ENCODE data around the gene ABCC8. TPM values are rescaled to one million over a fixed set of nuclear protein-coding genes. Genes with fewer than 3 reads are reported as not detected.

ABCC8 gene
- total RNA-seq: 4.9 TPM
- long read RNA-seq, partial matches to known transcripts: 4 of 8 reads
- long read RNA-seq, other reads (novel, unspliced or antisense): 4 of 8 reads

DNA sequence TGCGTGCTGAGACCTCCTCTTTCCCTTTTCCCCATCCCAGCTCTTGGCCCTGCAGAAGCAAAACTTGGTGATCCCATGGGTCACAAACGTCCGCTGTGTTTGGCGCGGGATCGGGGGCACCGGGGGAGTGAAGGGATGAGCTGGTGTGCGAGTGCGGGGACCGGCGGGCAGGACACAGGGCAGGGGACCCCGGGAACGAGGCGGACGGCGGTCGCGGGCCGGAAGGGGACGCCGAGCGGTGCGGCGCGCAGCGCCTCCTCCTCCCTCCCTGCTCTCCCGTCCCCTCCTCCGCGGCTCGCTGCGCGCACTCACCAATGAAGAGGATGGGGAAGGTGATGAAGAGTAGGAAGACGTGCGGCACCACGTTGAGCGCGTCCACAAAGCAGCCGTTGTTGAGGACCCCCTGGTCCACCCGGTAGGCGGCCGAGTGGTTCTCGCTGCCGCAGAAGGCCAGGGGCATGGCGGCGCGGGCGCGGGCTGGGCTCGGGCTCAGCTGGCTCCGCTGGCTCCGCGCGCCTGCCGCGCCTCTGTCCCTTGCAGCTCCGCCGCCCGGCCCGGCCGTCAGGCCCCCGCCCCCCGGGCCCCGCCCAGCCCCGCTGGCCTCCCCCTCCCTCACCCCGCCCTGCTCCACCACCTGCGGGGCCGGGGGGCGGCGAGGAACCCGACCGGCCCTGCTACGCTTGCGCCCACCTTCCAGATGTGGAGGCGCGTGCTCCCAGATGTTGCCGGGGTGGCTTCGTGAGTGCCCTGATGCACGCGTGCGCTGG, at the start of gene ABCC8:
Gene ABCC8 (minus strand): TSS at position 529 of the 767 bp plus-strand sequence. CDS start 69 bp downstream, at position 460.
- Histone ChIP-seq H3K4me3 (peak within 1 kb of the TSS; percentile 28), H3K4me1 (peaks cover 5% of the 10 kb centered on the region), H3K27me3 (ENCODE audit: low read depth) (peaks cover 51% of the 10 kb centered on the region), H3K36me3 (no peaks in the 10 kb centered on the region), H3K9me3 (no peaks in the 10 kb centered on the region), H3K27ac (no peak within 1 kb of the TSS)
- TF ChIP-seq, protein P1, sequence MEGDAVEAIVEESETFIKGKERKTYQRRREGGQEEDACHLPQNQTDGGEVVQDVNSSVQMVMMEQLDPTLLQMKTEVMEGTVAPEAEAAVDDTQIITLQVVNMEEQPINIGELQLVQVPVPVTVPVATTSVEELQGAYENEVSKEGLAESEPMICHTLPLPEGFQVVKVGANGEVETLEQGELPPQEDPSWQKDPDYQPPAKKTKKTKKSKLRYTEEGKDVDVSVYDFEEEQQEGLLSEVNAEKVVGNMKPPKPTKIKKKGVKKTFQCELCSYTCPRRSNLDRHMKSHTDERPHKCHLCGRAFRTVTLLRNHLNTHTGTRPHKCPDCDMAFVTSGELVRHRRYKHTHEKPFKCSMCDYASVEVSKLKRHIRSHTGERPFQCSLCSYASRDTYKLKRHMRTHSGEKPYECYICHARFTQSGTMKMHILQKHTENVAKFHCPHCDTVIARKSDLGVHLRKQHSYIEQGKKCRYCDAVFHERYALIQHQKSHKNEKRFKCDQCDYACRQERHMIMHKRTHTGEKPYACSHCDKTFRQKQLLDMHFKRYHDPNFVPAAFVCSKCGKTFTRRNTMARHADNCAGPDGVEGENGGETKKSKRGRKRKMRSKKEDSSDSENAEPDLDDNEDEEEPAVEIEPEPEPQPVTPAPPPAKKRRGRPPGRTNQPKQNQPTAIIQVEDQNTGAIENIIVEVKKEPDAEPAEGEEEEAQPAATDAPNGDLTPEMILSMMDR (IDR thresholded peaks at IDR 0.05): no peak
- intact Hi-C loops (cut with DNase I): no loop called here
- DNase-seq: no peak
- no peak for ATAC-seq

DNA sequence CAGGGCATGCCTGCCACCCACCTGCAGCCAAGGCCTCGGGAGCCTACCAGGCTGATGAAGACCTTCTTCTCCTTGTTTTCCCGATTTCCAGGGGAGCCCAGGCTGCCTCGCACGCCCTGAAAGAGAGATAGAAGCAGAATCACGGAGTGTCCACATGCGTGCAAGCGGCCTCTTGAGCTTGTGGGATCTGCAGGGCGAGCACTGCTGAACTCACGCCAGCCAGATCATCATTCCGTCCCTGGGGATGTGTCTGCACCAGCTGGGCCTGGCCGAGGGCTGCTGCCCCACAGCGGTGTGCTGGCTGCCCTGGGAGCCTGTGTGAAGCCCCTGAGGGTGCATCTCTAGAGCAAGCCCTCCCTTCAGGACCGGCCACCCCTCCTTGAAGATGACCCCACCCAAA, 49.7 kb upstream of the ABCC8 start:
- no peak for DNase-seq
- intact Hi-C loops (cut with DNase I): no loop called here

DNA sequence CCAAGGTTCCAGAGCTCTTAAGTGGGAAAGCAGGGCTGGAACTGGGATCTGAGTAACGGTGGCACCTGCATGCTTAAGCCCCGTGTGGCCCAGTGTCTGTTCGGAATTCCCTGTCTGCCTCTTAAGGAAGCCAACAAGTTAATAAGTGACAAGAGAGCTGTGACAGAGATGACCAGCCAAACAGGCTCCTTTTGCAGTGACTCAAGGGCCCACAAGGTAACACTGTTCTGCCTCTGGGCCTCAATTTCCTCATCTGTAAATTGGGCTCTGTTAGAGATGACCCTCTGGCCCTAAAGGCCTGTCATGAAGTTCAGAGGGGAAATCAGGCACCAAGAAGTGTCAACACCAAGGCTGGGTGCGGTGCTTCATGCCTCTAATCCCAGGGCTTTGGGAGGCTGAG, 48.9 kb upstream of the ABCC8 start:
- Histone ChIP-seq H3K27me3 (ENCODE audit: low read depth) (no peaks in the 10 kb centered on the region), H3K9me3 (no peaks in the 10 kb centered on the region), H3K27ac (no peak overlapping the region), H3K4me3 (no peak overlapping the region), H3K36me3 (no peaks in the 10 kb centered on the region), H3K4me1 (no peaks in the 10 kb centered on the region)
- TF ChIP-seq, protein P1 (IDR thresholded peaks at IDR 0.05): no peak
- ATAC-seq (no peak), DNase-seq (no peak)
- intact Hi-C loops (cut with DNase I): no loop called here

More for the DNA sequence above, 49.7 kb upstream of the ABCC8 start:
- Histone ChIP-seq H3K4me1 (no peaks in the 10 kb centered on the region), H3K4me3 (no peak overlapping the region), H3K36me3 (no peaks in the 10 kb centered on the region), H3K27me3 (ENCODE audit: low read depth) (no peaks in the 10 kb centered on the region), H3K27ac (no peak overlapping the region), H3K9me3 (no peaks in the 10 kb centered on the region)
- ATAC-seq: no peak
- TF ChIP-seq, protein P1 (IDR thresholded peaks at IDR 0.05): no peak

DNA sequence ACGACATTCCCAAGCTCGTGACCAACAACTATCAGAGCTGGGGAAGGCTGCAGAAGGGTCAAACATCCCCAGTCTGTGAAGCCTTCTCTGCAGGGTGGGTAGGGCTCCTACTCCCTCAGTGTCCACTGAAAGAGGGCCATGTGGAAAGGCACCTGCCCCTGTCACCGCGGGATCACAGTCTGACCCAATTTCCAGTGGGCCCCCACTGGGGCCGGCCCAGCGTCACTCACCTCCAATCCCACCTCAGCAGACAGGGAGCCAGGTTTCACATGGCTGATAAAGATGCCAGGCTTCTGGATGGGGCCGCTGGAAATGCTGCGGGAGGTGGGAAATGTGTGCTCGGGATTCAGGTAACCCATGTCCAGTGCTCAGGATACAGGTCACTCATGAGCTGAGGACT, 47.6 kb upstream of the ABCC8 start:
- TF ChIP-seq, protein P1 (IDR thresholded peaks at IDR 0.05): no peak
- Histone ChIP-seq H3K4me1 (no peaks in the 10 kb centered on the region), H3K36me3 (no peaks in the 10 kb centered on the region), H3K27ac (no peak overlapping the region), H3K27me3 (ENCODE audit: low read depth) (no peaks in the 10 kb centered on the region), H3K9me3 (no peaks in the 10 kb centered on the region), H3K4me3 (no peak overlapping the region)
- intact Hi-C loops (cut with DNase I): no loop called here
- DNase-seq (no peak), ATAC-seq (no peak)

DNA sequence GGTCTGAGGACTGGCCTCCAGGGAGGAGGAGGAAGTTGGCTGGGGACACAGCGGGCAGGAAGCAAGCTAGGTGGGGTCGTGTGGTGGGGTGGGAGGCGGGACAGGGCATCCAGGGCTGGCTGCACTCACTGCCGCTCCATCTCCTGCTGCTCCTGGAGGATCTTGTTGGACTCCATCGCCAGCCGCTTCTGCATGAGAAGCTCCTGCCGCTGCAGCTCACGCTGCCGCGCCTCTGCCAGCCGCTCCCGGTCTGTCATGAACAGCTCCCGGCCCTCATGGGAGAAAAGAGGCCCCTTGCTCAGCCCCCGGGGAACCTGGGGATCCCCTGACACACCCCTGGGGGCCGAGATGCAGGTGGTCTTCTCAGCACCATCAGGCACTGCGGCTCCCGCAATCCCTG, 46.0 kb upstream of the ABCC8 start:
- no peak for DNase-seq
- ATAC-seq: no peak
- intact Hi-C loops (cut with DNase I): no loop called here
- TF ChIP-seq, protein P1 (IDR thresholded peaks at IDR 0.05): no peak
- Histone ChIP-seq H3K36me3 (no peaks in the 10 kb centered on the region), H3K4me3 (no peak overlapping the region), H3K9me3 (no peaks in the 10 kb centered on the region), H3K27ac (no peak overlapping the region), H3K4me1 (no peaks in the 10 kb centered on the region), H3K27me3 (ENCODE audit: low read depth) (no peaks in the 10 kb centered on the region)
